Panc1 (cell line): Measurements from ENCODE around the gene NDUFS7.

Experiments
- POLR2AphosphoS5 ChIP-seq: IDR thresholded peaks from 2 replicates; pipeline ENCODE4 v1.6.1; 2012; ENCODE audit warnings: mild to moderate bottlenecking, low read depth, low read length, moderate library complexity
- SIN3A ChIP-seq: IDR thresholded peaks from 2 replicates; pipeline ENCODE4 v1.6.1; 2012; ENCODE audit warnings: low read depth, mild to moderate bottlenecking, low read length, moderate library complexity, borderline replicate concordance; ENCODE audit not compliant: insufficient read depth
- TF ChIP-seq, protein P1 (sequence below): fragments of 450-650 bp; IDR thresholded peaks from 2 replicates; pipeline ENCODE4 v1.5.1; 2017; ENCODE audit warnings: mild to moderate bottlenecking
- TF ChIP-seq, protein P2 (sequence below), 2 experiments: IDR thresholded peaks; 2 replicates each; pipeline ENCODE4 v1.6.1; 2011 to 2012; ENCODE audit warnings: low read depth in 2 of 2, control low read depth in 1 of 2, low read length in 1 of 2, mild to moderate bottlenecking in 1 of 2, moderate library complexity in 1 of 2; ENCODE audit not compliant: insufficient read depth in 1 of 2

DNA sequence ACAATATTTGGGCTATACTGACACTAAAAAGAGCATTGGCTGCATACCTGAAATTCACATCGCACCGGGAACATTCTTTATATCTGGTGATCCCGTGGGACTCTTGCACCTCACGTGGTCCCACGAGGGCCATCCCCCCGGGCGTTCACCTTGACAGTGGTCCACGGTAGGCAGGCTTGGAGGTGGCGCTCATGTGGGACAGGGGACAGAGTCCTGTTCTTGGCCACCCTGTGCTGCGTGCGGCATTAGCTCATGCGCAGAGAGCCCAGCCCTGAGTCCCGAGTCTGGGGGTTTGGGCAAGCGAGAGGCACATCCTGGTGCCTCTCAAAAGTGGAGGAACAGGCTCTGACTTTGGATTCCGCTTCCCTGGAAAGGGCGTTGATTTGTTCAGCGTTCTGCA lies 10.1 kb downstream of the NDUFS7 start:
- TF ChIP-seq, protein P1, sequence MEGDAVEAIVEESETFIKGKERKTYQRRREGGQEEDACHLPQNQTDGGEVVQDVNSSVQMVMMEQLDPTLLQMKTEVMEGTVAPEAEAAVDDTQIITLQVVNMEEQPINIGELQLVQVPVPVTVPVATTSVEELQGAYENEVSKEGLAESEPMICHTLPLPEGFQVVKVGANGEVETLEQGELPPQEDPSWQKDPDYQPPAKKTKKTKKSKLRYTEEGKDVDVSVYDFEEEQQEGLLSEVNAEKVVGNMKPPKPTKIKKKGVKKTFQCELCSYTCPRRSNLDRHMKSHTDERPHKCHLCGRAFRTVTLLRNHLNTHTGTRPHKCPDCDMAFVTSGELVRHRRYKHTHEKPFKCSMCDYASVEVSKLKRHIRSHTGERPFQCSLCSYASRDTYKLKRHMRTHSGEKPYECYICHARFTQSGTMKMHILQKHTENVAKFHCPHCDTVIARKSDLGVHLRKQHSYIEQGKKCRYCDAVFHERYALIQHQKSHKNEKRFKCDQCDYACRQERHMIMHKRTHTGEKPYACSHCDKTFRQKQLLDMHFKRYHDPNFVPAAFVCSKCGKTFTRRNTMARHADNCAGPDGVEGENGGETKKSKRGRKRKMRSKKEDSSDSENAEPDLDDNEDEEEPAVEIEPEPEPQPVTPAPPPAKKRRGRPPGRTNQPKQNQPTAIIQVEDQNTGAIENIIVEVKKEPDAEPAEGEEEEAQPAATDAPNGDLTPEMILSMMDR, result no peak
- TF ChIP-seq POLR2AphosphoS5 (no peak), SIN3A (no peak)
- TF ChIP-seq, protein P2, sequence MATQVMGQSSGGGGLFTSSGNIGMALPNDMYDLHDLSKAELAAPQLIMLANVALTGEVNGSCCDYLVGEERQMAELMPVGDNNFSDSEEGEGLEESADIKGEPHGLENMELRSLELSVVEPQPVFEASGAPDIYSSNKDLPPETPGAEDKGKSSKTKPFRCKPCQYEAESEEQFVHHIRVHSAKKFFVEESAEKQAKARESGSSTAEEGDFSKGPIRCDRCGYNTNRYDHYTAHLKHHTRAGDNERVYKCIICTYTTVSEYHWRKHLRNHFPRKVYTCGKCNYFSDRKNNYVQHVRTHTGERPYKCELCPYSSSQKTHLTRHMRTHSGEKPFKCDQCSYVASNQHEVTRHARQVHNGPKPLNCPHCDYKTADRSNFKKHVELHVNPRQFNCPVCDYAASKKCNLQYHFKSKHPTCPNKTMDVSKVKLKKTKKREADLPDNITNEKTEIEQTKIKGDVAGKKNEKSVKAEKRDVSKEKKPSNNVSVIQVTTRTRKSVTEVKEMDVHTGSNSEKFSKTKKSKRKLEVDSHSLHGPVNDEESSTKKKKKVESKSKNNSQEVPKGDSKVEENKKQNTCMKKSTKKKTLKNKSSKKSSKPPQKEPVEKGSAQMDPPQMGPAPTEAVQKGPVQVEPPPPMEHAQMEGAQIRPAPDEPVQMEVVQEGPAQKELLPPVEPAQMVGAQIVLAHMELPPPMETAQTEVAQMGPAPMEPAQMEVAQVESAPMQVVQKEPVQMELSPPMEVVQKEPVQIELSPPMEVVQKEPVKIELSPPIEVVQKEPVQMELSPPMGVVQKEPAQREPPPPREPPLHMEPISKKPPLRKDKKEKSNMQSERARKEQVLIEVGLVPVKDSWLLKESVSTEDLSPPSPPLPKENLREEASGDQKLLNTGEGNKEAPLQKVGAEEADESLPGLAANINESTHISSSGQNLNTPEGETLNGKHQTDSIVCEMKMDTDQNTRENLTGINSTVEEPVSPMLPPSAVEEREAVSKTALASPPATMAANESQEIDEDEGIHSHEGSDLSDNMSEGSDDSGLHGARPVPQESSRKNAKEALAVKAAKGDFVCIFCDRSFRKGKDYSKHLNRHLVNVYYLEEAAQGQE (IDR thresholded peaks at IDR 0.05; ENCODE audit: insufficient read depth in 1 of 2, low read depth in 2 of 2, low read length in 1 of 2), result no peak
